ENCODE measurements around the gene TADA2A. TPM values are rescaled to one million over a fixed set of nuclear protein-coding genes. Genes with fewer than 3 reads are reported as not detected.

Gene TADA2A
- polyA plus RNA-seq, 4 donors, result 14.2 to 28.9 (median 26.3) TPM

DNA sequence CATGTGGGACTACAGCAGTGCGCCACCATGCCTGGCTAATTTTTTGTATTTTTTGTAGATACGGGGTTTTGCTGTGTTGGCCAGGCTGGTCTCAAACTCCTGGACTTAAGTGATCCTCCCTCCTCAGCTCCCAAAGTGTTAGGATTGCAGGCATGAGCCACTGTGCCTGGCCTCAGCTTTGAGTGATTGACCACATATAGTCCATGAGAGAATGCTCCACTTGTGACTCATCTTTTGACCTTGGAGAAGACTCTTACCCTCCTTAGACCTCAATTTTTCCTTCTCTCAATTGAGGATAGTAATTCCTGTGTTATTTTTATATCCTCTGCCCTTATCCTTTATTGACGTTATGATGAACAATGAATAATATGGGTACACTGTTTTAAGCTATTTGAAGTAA, 52.1 kb downstream of the TADA2A start:
- no peak for DNase-seq (ENCODE audit: low read depth in 4 of 4, low spot score in 3 of 4)

DNA sequence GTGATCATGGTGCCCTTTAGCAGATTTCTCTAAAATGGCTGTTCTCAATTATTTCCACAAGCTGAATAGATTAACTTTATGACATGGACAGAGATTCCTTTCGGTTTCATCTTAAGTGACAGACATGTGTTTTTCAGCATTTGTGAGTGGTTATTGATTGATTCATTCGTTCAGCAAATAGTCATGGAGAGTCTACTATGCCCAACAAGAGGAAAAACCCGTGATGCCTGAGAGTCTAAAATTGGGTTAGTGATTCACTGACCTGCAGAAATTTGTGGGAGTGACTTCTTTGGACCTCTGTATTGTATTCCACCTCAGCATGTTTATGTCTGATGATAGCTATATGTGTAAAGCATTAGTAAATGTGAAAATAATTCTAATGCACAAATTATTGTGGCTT, 55.0 kb downstream of the TADA2A start:
- DNase-seq (ENCODE audit: low read depth in 4 of 4, low spot score in 3 of 4), result no peak

DNA sequence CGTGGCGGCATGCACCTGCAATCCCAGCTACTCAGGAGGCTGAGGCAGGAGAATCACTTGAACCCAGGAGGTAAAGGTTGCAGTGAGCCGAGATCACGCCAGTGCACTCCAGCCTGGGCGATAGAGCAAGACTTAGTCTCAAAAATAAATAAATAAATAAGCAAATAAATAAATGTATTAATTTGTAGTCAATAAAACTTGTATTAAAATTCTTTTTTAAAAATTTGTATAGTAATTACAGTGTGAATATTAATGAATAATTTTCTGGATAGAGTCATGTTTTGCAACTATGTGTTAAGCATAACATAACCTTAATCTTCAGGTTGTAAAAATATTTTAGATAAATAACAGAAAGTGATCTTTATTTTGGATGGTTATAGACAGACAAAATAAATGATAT, 55.8 kb downstream of the TADA2A start:
- DNase-seq (ENCODE audit: low read depth in 4 of 4, low spot score in 3 of 4), result no peak

DNA sequence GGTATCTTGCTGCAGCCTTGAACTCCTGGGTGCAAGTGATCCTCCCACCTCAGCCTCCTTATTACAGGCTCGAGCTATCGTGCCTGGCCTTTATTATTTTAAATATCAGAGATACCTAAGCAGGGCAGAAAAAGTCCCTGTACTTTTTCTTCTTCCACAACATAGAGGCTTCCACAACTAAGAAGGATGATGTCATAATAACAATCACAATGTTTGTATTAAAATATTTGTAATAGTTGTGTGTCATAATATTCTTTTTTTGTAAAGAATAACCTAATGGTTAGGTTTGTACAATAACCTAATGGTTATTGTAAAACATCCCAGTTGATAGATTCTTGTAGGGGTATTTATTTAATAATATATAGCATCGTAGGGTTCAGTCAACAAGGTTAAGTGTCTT, 56.4 kb downstream of the TADA2A start:
- no peak for DNase-seq (ENCODE audit: low read depth in 4 of 4, low spot score in 3 of 4)

DNA sequence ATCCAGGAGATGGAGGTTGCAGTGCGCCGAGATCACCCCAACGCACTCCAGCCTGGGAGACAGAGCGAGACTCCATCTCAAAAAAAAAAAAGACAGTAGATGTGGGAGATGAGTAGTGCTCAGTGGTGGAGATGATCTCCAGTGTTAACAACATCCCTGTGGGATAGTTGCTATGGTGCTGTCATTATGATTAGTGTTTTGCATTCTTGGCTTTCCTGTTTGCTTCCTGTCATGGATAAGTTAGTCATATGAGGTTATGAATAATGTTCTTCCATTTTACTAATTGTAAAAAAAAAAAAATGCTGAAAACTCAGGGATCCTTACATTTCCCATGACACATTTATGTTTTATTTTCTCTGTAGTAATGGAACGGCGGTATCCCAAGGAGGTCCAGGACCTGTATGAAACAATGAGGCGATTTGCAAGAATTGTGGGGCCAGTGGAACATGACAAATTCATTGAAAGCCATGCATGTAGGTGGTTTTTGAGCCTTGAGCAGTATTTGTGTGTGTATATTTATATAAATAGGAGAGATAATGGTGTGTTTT, 58.5 kb downstream of the TADA2A start:
- DNase-seq (ENCODE audit: low read depth in 4 of 4, low spot score in 3 of 4), result no peak

GRCh38 chr17:37466471-37466870, 59.8 kb downstream of the TADA2A start:
- DNase-seq (ENCODE audit: low read depth in 4 of 4, low spot score in 3 of 4), result no peak

GRCh38 chr17:37470181-37470580, 63.5 kb downstream of the TADA2A start:
- no peak for DNase-seq (ENCODE audit: low read depth in 4 of 4, low spot score in 3 of 4)

DNA sequence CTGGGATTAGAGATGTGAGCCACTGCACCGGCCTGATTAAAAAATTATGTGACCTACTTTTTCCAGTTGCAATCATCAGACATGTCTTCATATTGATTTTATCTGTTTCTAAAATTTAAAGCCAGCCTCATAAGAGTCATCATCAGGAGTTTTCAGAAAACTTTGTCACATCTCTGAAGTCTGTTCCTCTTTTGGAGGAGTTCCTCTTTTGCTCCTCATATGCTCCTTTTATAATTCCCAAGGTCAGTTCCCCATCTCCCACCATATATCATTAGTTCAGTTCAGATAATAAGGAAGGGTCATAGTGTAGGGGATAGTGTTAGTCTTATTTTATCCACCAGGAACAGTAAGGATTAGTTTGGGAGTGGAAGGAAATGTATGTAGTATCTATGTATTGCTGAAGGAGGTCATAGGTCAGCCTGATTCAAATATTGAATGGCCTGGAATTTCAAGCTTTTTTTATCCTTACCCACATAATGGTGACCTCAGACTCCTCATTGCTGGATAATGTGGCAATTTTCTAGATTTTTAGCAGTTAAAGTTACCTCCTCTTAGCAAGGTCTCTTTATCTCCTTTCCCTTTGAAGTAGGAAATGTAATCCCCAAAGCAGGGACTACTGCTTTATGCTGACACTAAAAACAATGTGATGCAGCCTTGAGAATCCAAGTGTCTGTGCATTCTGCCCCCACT, 69.2 kb downstream of the TADA2A start:
- DNase-seq (ENCODE audit: low read depth in 4 of 4, low spot score in 3 of 4), result no peak

GRCh38 chr17:37476431-37477120, 69.9 kb downstream of the TADA2A start:
- DNase-seq (ENCODE audit: low read depth in 4 of 4, low spot score in 3 of 4), result no peak

DNA sequence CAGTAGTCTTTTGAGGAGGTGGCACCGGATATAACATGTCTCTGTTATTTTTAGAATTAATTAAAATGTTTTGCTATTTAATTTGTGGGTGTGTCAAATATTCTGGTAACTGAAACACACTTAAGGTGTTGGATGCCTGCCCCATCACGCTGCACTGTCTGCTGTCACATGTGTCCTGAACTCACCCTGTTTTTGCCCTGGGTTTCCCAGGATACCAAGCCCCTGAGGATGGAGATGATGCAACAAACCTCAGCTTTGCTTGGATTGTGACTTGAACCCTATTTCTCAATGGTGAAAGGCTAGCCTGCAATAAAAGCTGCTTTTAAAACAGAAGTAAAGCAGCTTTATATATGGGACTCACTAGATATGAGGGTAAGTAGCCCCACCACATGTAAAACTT, 71.5 kb downstream of the TADA2A start:
- no peak for DNase-seq (ENCODE audit: low read depth in 4 of 4, low spot score in 3 of 4)

- DNase-seq (ENCODE audit: low read depth in 4 of 4, low spot score in 3 of 4), result no peak
These were observed 72.3 kb downstream of the TADA2A start for GRCh38 chr17:37479025-37479424.

DNA sequence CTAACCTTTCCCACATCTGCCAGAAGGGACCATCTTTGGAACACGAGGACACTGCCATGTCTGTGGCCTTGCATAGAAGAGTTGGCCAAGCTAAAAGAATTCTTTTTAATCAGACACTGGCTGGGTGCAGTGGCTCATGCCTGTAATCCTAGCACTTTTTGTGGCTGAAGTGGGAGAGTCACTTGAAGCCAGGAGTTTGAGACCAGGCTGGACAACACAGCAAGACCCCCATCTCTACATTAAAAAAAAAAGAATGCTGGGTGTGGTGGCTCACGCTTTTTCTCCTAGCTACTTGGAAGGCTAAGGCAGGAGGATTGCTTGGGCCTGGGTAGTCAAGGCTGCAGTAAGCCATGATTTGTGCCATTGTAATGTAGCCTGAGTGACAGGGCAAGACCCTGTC, 73.7 kb downstream of the TADA2A start:
- DNase-seq (ENCODE audit: low read depth in 4 of 4, low spot score in 3 of 4), result no peak

GRCh38 chr17:37481001-37481665, 74.4 kb downstream of the TADA2A start:
- DNase-seq (ENCODE audit: low read depth in 4 of 4, low spot score in 3 of 4), result no peak

DNA sequence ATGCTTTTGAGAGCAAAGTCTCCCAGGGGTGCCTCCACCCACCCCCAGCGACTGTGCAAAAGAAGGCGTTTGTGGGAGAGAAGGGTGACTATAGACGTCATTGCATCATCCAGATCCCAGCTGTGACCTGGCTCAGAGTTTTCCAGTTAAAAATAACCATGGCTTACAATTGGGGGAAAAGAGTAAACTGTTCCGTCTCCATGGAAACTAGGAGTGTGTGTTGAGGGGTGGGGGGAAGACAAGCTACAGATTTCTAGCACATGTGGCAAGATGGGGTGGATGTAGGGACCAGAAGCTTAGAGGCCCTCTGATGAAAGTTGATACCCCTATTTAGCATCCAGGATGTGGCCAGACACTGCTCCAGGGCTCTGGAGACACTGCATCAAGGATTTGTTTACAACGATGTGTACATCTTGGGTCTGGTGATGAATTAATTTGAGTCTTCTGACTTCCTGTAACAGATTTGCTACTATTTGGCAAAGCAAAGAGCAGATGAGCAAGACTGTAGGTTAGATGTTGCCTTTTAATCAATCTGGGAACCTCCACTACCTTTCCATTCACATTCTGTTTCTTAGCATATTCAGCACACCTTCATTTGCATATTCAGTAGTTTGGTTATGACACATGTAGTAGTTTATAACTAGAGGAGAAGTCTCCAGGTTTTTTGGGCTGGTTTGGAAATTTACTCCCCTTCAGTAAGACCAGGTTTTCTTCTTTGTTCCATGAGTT, 76.8 kb downstream of the TADA2A start:
- no peak for DNase-seq (ENCODE audit: low read depth in 4 of 4, low spot score in 3 of 4)

DNA sequence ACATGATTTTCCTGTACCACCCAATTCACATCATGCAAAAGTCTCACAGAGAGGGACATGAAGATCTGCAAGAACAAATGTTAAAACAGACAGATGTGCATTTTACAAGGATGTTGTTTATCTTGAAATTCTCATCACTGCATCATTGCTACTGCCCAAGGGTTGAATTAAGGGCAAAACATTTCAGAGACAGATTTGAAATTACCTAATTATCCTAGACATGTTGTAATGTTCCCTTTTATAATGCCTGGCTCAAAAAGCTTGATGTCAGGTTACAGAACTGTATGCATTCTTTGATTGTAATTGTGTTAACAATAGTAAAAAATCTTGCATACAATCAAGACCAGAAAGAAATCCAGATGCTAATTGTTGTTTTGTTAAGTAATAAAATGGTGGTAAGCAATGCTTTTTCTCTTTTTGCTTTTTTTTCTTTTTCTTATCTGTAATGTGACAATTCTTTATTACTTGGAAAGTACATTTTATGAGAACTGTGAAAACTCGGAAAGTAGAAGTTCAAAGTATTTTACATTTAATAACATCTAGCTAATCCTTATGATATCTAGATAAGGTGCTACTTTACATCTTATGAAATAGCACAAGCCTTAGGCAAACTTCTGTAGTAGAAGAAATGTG, 79.4 kb downstream of the TADA2A start:
- no peak for DNase-seq (ENCODE audit: low read depth in 4 of 4, low spot score in 3 of 4)

- DNase-seq (ENCODE audit: low read depth in 4 of 4, low spot score in 3 of 4), result no peak
These were observed 81.4 kb downstream of the TADA2A start for GRCh38 chr17:37488009-37488604.

DNA sequence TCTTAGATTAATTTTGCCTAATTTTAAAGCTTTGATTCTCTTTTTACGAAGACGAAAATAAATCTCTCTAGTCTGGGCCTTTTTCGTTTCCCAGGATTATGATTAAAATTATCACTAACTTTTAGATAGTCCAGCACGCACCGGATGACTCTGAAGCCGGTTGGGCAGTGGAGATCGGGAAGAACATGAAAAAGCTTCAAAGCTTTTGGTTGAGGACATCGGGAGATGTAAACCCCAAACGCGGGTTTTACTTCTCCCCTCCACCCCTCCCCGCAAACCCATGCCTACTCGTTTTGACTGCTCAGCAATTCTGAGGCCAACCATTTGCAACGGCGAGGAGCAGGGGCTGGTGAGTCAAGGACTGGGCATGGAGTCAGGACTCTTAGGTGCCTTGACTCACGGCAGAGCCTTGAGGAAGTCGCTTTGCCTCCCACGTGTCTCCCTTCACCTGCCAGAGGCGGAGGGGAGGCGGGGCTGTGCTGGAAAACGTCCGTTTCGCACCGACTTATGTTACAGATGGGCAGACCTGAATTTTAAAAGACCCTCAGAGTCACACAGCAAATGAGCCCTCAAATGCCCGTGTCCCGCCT, 82.0 kb downstream of the TADA2A start:
- no peak for DNase-seq (ENCODE audit: low read depth in 4 of 4, low spot score in 3 of 4)

DNA sequence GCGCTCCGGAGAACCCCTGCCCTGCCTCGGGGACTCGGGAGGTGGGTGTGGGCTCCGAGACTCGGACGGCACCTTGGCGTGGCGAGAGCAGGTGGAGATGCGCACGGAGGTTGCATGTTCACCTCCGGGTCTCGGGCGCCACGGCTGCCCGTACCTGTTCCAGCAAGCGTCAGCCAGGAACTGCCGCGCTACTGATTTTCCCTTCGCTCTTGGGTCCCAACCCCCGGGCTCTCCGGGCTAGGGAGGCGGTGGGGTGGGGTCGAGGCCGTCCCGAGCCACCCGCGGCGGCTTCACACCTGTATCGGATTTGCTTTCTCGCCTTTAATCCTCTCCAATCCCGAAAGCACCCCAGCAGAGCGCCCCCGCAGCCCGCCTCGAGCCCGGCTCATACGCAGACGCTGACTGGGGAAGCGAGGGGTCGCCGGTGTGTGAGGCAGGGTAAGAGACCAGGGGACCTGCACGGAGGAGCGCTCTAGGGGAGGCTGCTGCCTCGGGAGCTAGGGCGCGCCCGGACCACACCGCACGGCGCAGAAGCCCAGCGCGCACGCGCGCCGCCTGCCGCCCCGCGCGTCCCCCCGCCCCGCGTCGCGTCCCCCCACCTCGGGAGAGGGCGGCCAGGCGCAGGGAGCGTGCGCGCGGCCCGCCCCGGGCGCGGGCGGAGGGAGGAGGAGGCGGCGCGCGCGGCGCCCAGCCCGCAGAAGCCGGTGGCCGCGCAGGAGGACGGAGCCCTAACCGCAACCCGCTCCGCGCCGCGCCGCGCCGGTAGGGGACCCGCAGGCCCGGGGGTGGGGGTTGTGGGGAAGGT, 82.7 kb downstream of the TADA2A start, which contains the start of gene DUSP14:
TSS of gene DUSP14 (plus strand) at position 695 of the 805 bp plus-strand sequence. CDS start 22,382 bp downstream, outside the sequence.
- DNase-seq (ENCODE audit: low read depth in 4 of 4, low spot score in 3 of 4), result peak; percentile 60 to 81 (median 77)

Data from right renal pelvis (tissue), 4 donors.